A172 (cell line): ENCODE data around the gene OLFM1. TPM values are rescaled to one million over a fixed set of nuclear protein-coding genes. Genes with fewer than 3 reads are reported as not detected.
"Not testable (repeated sequence)": the region's sequence is repeated elsewhere in the genome, so short reads cannot be mapped to it uniquely, and the experiment has no call there.

Source experiments
- DNase-seq: peaks from one replicate; pipeline ENCODE4 v3.0.0-alpha.2; 2015; ENCODE audit warnings: low spot score
- total RNA-seq: library from RNA; depleted of rRNA; stranded (reverse); fragments of >200 nt; shearing (Covaris generic); gene quantifications from 2 replicates; pipeline ENCODE4 v1.2.3, GENCODE V29; 2014

Gene OLFM1
- total RNA-seq, 1 experiment from 2014 or later: 65.4 TPM

DNA sequence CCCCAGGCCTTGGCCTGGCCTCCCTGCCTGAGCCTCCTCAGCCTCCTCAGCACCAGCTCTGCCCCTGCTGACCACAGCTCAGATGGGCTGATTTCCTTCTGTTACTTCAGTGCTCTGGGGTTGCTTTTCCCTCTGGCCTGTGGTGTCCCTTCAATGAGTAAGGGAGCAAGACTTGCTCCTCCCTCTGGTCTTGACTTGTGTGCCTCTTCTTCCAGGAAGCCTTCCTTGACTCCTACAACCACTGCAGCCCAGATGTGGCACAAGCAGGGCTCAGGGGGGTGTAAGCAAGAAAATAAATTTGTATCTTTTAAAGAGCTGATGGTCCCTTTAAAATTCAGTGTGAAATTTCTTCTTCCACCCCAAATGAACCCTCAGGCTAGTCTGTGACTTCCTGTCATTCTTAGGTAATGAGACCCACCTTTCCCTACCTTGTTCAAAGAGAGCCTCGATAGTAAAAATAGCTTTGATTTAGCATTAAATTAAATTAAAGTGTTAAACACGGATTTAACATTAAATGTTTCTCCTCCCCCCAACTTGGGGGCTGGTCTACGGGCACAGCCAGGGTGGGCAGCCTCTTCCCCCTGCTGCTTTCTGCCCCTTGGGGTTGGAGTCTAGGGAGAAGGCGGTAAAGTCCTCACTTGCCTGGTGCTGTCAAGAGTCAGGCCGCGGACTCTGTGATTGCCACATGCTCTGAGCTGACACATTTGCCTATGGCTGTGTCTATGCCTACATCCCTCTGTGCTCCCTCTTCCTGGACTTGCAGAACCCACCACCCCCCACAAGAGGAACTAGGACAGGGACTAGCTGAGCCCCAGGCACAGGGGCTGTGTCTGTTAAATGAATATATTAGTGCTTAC lies 64.5 kb downstream of the OLFM1 start:
- no peak for DNase-seq

DNA sequence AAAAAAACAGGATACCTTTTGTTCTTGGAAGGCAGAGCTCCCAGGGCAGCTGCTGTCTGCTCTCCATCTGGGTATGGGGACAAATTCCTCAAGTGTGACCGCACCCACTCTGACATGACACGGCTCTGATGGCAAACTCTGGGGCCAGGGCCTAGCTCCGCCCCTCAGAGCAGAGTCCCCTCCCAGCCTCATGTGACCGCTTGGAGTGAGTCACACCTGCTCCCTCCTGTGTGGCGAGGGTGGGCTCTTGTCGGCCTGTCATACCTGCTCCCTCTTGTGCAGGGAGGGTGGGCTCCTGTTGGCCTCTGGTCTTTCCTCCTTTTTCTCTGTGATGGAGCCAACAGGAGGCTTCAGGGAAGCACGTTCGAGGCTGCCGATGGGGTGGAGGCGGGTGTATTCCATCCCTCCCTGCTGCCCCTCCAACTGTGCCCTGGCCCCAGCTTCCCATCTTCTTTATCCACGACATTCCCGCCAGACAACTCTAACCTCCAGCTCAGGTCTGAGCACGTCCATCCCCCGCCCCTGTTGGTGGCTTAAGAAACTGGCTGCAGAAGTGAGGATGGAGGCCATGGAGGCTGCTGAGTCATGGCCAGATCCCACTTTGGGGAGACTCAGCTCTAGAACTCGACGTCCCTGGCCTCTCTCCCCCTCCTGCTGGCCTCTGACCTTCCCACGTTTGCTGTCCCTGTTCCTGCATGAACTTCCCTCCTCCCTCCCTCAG lies 65.3 kb downstream of the OLFM1 start:
- peak; percentile 78 for DNase-seq

DNA sequence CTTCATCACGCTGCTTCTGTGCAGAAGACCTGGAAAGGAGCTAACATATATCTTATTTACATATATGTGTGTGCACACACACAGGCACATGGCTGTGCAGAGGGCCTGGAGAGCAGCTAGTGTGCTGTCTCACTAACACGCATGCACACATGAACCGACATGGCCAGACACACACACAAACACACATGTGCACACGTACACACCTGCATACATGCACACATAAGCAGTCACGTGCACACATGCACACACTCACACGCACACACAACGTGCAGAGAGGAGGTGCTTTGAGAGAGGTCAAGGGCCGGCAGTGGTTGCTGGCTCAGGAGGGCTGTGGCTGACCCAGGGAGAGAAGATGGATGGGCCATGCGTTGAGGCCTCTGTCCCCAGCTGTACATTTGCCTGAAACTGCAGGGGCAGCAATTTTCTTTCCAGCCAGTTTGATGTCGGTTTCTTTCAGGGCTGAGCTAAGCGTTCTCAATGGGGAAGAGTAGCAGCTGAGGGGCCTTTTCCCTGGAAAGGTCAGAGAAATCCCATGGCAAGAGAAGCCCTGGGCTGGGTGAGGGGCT lies 66.7 kb downstream of the OLFM1 start:
- DNase-seq: no peak

DNA sequence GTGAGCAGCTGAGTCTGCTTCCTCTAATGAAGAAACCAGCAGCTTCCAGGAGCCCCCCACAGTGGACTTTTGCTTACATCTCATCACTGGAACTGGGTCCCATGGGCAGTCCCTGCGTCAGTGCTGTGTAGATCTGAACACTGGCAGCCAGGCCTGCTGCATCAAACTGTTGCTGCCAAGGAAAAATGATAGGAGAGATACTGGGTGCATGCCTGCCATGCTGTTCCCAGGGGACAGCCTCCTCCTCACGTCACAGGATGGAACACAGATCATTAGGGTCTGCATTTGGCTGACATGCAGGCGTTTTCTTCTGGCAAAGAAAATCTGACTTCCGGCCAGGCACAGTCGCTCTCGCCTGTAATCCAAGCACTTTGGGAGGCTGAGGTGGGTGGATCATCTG lies 67.9 kb downstream of the OLFM1 start:
- no peak for DNase-seq

DNA sequence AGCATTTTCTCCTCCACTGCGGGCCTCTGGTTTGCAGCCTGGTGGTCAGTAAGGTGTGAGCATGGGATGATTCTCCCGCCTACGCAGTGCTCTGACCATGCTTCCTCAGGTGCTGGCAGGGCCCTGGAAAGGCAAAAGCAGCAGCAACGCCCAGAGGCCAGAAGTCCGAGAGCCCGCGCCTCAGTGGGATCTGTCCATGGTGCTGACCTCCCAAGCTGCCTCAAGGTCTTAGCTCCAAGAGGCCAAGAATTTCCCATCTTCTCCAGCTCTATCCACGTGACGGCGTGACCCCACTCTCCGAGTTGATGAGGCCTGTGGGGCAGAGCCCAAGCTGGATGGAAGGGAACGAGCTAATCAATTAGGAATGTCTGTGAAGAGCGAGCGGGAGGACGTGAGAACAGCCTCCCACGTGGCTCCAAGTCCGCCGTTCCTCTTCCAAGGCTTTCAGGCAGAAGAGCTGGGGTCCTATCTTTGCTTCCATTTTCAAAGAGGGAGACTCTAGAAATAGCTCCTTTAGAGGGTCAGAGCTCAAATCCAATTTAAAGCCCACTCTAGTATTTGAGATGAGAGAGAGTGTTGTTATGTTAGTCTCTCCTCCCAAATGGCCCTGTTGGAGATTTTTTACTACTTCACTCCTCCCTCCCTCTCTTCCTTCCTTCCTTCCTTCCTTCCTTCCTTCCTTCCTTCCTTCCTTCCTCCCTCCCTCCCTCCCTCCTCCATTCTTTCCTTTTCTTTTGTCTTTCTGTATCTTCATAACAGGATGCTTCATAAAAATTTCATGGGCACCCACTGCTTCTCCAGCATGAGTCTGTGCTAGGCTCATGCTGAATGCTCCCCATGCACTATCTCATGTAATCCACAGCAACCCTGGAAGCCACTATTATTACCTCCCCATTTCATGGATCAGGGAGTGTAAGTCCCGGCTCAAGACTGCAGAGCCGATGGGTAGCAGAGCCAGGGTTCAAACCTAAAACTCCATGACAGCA lies 69.3 kb downstream of the OLFM1 start:
- peak; percentile 78 for DNase-seq

DNA sequence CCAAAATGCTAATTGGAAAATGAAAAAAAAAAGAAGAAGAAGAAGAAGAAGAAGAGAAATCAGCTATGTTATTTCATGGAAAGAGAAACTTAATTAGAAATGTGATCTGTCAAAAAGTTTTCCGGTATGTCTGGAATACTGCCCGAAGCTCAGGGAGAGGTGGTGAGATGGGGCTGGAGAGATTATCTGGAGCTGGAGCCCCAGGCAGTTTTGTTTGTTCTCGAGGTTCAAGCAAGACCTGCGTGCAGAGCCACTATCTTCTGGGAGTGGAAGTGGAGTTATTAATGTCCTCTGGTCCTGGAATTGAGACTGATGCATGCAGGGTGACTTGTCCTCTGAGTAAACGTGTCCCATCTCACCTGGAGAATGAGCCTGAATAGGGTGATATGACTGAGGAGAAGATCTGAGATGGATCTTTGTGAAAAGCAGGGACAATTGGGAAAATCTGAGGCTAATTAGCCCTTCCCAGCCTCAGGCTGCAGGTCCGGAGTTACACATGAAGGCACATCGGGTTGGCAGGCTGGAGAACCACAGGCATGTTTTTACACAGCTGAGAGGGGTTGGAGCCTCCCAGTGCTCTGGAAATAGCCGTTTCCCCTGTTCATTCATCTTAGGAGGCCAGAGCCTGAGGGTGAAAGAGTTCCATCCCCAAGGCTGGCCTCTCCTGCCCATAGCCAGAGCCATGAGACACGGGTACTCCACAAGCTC lies 70.5 kb downstream of the OLFM1 start:
- no peak for DNase-seq

DNA sequence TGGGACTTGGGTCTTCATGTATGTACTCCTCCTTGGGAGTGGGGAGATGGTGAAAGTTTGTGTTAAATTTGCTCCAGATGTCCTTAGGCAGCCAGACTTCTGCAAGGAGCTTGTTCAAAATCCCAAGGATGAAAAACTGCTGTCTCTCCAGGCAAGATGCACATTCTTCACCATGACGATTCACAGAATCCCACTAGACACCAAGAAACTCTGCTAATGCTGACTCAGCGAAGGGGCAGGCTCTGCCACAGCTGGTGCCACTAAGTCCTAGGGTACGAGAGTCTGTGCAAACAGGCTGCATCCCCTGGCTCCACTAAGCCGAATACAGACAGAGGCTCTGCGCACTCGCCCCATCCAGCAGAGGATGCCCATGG lies 71.1 kb downstream of the OLFM1 start:
- no peak for DNase-seq

DNA sequence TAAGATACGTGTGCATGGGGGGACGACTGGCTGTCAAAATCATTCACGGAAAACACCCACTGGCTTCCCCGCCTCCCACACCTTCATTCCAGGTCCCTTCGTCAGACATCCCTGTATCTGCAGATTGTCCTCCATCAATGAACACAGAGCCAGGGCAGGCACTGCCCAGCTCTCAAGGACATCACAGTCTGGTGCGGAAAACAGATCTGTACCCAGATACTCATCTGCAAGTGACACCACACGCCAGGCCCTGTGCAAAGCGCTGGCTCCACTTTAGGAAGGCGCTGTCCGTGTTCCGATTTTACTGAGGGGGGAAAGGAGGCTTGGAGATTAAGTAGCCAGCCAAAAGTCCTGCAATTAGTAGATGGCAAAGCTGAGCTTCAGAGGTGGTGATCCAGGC lies 72.3 kb downstream of the OLFM1 start:
- no peak for DNase-seq

DNA sequence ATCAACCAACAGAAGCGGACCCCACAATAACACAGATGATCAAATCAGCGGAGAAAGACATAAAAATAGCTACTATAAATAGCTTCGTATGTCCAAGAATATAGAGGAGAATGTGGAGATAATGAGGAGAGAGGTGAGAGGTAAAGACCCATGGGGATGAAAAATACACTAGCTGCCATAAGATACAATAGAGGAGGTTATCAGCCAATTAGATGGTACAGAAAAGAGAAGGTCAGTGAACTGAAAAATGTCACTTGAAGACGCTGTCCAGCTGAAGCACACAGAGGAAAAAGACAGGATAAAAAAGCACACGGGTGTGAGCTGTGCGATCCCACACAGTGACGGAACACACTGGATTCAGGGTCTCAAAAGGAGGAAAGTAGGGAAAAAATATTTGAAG lies 73.4 kb downstream of the OLFM1 start:
- DNase-seq: no peak

DNA sequence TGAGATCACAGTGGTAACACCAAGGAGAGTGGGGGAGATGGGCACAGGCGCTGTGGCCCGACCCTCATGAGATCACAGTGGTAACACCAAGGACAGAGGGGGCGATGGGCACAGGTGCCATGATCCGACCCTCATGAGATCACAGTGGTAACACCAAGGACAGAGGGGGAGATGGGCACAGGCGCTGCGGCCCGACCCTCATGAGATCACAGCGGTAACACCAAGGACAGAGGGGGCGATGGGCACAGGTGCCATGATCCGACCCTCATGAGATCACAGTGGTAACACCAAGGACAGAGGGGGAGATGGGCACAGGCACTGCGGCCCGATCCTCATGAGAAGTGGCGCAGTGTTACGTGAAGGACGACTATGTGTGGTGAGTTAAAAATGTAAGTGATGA lies 75.1 kb downstream of the OLFM1 start:
- not testable (repeated sequence) for DNase-seq

DNA sequence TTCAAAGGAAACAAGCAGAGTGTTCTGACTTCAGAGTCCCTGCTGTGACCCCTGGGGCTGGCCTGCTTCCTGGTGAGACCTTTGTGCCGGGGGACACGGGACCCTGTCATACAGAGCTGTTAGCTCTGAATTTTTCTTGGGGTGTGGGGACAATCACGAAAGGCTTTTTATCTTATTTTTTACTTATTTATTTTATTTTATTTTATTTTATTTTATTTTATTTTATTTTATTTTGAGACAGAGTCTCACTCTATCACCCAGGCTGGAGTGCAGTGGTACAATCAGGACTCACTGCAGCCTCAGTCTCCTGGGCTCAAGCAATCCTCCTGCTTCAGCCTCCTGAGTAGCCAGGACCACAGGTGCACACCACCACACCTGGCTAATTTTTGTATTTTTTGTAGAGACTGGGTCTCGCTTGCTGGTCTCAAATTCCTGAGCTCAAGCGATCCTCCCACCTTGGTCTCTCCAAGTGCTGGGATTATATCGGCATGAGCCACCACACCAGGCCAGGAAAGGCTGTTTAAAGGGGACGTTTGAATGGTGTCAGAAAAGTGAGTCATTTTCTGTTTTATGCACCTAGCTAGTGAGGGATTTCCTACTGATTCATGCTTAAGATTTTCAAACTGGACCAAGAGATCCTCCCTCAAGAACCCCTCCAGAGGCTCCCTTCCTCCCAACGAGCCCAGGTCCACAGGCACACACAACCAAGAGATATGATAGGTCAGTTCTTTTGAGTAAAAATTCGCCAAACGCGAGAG lies 75.7 kb downstream of the OLFM1 start:
- peak; percentile 88 for DNase-seq

DNA sequence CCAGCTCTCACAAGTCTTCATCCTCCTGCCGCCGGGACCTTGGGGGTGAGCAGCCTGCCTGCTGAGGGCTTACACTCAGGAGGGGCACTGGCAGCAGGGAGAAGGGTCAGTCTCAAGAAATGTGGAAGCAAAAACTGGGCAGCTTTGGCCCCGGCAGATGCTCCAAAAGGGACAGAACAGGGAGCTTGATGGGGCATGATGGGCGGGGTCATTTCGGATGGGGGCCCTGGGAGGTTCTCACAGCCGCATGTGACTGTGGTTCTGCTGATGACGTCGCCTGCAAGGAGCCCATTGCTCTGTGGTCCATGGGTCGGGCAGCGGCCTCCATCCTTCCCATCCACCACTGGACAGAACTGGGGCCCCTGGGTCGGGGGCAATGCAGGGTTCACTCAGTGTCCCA lies 76.6 kb downstream of the OLFM1 start:
- DNase-seq: no peak

DNA sequence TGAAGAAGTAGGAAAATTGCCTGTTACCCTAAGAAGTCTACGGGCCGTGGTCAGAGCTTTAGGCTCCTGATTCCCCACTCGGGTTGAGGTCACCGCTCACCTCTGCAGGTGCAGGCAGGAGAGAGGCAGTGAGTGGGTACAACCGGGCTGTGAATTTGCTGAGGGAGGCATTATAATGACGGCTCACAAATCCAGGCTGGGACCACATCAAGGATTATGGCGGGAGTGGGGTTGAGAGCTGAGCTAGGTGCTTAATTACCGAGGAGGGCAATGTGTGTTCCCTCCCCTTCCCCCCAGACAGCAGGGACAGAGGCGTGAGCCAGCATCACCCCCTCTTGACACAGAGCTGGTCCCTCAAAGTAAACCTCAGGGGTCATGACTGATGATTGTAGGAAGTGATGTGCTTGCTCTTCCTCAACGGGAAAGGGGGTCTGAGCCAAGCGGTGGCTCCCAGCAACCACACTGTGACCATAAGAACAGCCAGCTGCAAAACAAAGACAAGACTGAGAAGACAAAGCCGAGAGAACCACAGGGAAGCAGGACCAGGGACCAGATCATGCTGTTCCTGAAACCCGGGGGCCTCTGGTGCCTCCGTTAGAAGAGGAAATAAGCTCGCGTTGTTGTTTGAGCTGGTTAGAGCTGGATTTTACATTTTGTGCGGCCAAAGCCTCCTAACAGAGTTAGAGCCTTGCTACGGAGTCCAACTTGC lies 77.7 kb downstream of the OLFM1 start:
- no peak for DNase-seq

DNA sequence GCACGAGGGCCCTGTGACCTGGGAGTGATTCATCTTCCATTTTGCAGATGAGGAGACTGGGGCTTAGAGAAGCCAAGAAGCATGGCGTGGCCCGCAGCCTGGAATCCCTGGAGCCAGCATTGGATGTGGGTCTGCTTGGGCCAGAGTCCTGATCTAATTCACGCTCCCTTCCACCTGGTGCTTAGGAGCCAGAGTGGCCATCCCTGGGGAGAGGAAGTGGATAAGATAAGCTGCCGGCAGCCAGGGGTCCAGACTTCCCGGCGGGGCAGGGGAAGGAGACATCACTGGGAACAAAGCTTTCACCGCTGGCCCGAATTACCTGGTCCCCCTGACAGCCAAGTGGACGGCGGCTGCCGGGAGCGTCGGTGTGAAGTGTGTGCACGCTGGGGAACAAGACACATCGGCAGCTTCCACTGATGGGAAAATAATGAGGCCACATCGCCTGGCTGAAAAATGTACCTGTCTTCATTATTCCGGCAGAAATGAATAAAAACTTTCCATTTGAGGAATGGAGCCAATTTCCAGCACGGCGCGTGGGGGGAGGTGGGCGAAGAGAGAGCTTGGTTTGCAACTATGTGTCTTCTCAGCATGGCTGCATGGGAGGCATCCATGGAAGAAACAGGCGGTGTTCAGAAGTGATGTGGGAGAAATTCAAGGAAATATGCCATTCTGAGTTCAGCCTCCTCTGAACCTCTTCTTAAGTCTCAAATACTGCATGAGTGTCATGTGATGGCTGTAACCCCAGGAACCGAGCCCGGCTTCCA lies 78.5 kb downstream of the OLFM1 start:
- no peak for DNase-seq

DNA sequence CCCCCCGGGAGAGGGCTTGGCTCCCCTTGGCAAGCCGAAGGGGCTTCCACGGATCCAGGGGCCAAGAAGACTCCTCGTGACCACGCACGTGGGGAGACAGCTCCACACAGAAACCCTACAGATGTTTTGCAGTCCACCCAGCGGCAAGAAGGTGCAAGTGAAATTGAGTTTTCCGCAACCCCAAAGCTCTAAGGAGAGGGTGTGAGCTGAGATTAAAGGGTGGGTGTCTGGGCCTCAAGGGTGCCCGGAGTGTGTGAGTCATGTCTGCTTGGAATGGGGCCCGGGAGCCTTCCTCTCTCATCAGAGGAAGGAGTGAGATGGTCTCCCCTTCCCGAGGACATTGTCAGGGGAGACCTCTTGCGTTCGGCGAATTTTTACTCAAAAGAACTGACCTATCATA lies 79.1 kb downstream of the OLFM1 start:
- DNase-seq: peak; percentile 97

DNA sequence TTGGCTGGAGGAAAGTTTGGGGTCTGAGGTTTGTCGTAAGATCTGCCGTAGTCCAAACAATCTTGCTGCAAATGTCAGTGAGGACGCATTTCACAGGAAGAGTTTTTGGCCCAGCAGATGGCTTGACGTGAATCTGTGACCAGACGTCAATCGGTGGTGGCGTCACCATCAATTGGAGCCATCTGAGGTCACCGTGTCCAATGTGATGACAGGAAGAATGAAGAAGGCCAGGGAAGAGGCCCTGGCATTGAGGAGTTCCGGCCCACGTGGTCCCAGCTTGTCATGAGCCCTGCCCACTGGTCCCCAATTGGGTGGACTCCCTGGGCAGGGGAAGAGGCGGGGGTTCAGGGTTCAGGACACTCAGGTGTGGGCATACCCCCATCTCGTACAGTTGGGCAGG lies 79.9 kb downstream of the OLFM1 start:
- no peak for DNase-seq

DNA sequence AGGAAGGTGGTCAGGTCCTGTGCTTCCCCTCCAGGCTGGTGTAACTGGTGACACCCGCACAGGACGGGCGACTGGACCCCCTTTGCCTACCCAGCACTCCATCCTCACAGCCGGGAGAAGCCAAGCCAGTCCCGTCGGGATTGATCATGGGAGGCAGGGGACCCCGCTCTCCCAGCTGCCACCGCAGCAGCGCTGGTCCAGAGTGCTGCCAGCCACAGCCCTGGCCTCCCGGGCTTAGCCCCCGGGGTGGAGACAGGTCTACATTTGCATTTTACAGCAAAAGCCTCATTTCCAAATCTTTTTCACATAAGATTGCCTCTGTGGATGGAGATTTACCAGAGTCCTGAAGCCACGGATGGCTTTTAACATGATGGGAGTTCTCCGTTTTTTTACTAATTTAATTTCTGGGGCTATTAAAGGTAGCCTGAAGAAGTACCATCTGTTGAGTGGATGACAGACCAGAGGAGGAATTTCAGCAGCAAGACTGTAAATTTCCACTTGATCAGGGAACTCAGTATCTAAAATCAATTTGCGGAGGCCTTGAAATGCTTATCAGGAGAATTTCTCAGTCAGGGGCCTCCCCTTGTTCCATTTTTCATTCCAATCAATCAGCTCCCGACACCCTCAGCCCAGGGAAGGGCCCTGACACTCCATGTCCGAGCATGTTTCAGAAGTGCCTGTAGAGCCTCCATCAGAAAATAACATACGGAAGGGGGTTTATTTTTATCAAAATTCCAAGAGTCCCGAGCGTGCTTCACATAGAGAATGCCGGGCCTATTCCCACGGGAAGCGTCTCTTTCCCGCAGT lies 80.6 kb downstream of the OLFM1 start:
- no peak for DNase-seq

DNA sequence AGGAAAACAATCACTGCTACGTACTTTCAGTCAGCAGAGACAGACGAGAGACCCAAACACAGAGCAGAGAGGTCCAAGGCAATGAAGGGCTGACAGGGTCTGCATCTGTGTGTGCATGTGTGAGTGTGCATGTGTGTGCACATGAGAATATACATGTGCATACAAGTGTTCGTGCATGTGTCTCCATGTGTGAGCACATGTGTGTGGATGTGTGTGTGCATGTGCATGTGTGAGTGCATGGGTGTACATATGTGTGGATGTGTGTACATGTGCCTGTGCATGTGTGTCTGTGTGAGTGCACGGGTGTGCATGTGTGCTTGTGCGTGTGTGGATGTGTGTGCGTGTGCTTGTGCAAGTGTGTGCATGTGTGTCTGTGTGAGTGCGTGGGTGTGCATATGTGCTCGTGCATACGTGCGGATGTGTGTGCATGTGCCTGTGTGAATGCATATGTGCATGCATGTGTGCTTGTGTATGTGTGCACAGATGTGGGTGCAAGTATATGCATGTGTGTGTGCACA lies 82.3 kb downstream of the OLFM1 start:
- no peak for DNase-seq
